Testis (tissue), 3 donors: ENCODE measurements around the gene FHIT. TPM values are rescaled to one million over a fixed set of nuclear protein-coding genes. Genes with fewer than 3 reads are reported as not detected.

Experiments used
- DNase-seq: peaks from one replicate; pipeline ENCODE4 v3.0.0-alpha.2; 2019
- H3K27ac ChIP-seq, 2 donors: fragments of 200-600 bp; sonication (generic); one replicate each; pipeline ENCODE4 v1.5.1; 2019
- H3K27me3 ChIP-seq: fragments of 200-600 bp; sonication (generic); one replicate; pipeline ENCODE4 v1.5.1; 2019
- H3K36me3 ChIP-seq: fragments of 200-600 bp; sonication (generic); one replicate; pipeline ENCODE4 v1.5.1; 2017; ENCODE audit warnings: low read depth; ENCODE audit errors: missing control alignments
- H3K4me1 ChIP-seq: fragments of 200-600 bp; sonication (generic); one replicate; pipeline ENCODE4 v1.5.1; 2019
- H3K4me3 ChIP-seq, 2 donors: fragments of 200-600 bp; sonication (generic); one replicate each; pipeline ENCODE4 v1.5.1; 2017 to 2019
- H3K9me3 ChIP-seq: fragments of 200-600 bp; sonication (generic); one replicate; pipeline ENCODE4 v1.5.1; 2017
- POLR2A ChIP-seq: fragments of 450-650 bp; IDR thresholded peaks from one replicate; pipeline ENCODE4 v1.6.1; 2017; ENCODE audit warnings: antibody characterized with exemption, mild to moderate bottlenecking, moderate library complexity
- WGBS, 2 donors: methylation state at CpG; one replicate each; pipeline ENCODE4 v1.1.5; 2018; 5-methylcytosine and 5-hydroxymethylcytosine counted together
- intact Hi-C: fragments of 100-400 bp; cut with DNase I; formaldehyde crosslinking; loops from one replicate; pipeline ENCODE4 v1.15.1; 2023; ENCODE audit warnings: low total_unique reads
- polyA plus RNA-seq: library from polyadenylated mRNA; stranded (reverse); fragments of 350-450 nt; fragmentation: Illumina TruSeq; extraction: RNeasy Lipid Tissue Mini Kit (QIAGEN cat#74804); gene quantifications from one replicate; pipeline ENCODE4 v1.2.3, GENCODE V29; 2014; ENCODE audit warnings: low read depth, low replicate concordance; ENCODE audit not compliant: insufficient read depth
- total RNA-seq, 2 donors: library from RNA; depleted of rRNA; stranded (reverse); fragments of >200 nt; gene quantifications; one replicate each; pipeline ENCODE4 v1.2.3, GENCODE V29; 2016
- TF ChIP-seq, protein P1 (sequence below), 3 experiments: fragments of 450-650 bp in 2 of 3; fragments of 200-600 bp in 1 of 3; sonication (generic) in 1 of 3; IDR thresholded peaks; one replicate each; pipeline ENCODE4 v1.5.1; 2016 to 2019; ENCODE audit warnings: antibody characterized with exemption in 3 of 3, mild to moderate bottlenecking in 2 of 3, moderate library complexity in 1 of 3

Gene FHIT
- total and polyA plus RNA-seq, 3 donors from 2014 or later, result 10.1 to 29.6 (median 15.5) TPM

DNA sequence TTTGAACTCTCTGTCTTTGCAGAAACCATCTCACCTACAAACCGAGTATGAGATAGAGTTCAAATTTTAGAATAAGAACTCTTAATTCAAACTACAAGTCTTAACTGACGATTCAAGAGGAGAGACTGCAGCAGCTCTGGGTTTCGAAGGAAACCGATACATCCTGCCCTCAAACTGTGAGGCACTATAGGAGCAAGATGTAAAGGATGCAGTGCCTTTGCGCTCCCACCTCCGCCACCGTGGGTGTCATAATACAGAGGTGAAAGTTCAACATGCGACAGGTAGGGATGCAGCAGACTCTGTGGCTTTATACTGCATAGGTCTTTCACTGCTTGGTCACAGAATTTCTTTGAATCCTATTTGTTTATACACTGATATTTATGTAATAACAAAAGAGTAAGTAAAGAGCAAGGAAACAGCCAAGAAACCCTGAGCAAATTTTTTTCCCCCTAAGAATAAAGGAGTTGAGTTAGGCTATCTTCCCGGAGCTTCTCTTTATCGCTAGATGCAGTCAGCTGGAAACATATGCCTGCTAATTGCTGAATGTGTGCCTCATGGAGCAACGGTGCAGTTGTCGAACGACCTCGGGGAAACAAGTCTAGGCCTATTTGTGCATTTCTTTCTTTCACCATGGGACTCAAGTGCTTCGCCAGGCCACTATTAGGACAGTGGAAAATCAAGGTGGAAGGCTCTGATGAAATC, 1103.9 kb downstream of the FHIT start:
- no peaks in the 10 kb centered on the region for H3K9me3 ChIP-seq
- TF ChIP-seq POLR2A, result no peak
- TF ChIP-seq, protein P1, sequence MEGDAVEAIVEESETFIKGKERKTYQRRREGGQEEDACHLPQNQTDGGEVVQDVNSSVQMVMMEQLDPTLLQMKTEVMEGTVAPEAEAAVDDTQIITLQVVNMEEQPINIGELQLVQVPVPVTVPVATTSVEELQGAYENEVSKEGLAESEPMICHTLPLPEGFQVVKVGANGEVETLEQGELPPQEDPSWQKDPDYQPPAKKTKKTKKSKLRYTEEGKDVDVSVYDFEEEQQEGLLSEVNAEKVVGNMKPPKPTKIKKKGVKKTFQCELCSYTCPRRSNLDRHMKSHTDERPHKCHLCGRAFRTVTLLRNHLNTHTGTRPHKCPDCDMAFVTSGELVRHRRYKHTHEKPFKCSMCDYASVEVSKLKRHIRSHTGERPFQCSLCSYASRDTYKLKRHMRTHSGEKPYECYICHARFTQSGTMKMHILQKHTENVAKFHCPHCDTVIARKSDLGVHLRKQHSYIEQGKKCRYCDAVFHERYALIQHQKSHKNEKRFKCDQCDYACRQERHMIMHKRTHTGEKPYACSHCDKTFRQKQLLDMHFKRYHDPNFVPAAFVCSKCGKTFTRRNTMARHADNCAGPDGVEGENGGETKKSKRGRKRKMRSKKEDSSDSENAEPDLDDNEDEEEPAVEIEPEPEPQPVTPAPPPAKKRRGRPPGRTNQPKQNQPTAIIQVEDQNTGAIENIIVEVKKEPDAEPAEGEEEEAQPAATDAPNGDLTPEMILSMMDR (IDR thresholded peaks at IDR 0.05), result no peak
- no peak for DNase-seq
- H3K27me3 ChIP-seq, result no peaks in the 10 kb centered on the region
- no peaks in the 10 kb centered on the region for H3K36me3 ChIP-seq
- H3K4me1 ChIP-seq, result no peaks in the 10 kb centered on the region
- H3K27ac ChIP-seq, result no peak overlapping the region
- intact Hi-C loops, result no loop called here
- H3K4me3 ChIP-seq, result no peak overlapping the region
- 79 to 83% methylated on average over 15 of the region's 15 CpGs for WGBS, 2 donors

DNA sequence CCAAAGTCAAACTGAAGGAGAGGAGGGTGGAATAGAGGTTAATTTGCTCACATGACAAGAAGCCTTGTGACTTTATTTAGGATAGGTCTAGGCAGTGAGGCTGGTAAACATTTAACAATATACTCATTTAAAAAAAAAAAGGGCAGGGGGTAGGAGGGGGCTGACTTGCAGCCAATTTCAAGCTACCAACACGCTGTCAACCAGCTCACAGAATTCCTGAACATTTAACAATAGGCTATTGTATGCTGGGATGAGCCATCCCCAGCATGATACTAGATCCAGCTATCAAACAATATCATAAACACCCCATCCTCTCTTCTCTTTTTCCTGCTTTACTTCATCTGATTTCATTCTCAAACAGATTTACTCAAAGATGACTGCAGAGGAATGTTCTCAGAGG, 1105.1 kb downstream of the FHIT start:
- 34 to 53% methylated on average over 1 of the region's 1 CpG for WGBS, 2 donors
- intact Hi-C loops, result no loop called here
- no peaks in the 10 kb centered on the region for H3K27me3 ChIP-seq
- H3K4me3 ChIP-seq, result no peak overlapping the region
- no peak for DNase-seq
- TF ChIP-seq POLR2A, result no peak
- TF ChIP-seq, protein P1 (IDR thresholded peaks at IDR 0.05), result no peak
- no peaks in the 10 kb centered on the region for H3K4me1 ChIP-seq
- H3K36me3 ChIP-seq, result no peaks in the 10 kb centered on the region
- H3K27ac ChIP-seq, result no peak overlapping the region
- H3K9me3 ChIP-seq, result no peaks in the 10 kb centered on the region

DNA sequence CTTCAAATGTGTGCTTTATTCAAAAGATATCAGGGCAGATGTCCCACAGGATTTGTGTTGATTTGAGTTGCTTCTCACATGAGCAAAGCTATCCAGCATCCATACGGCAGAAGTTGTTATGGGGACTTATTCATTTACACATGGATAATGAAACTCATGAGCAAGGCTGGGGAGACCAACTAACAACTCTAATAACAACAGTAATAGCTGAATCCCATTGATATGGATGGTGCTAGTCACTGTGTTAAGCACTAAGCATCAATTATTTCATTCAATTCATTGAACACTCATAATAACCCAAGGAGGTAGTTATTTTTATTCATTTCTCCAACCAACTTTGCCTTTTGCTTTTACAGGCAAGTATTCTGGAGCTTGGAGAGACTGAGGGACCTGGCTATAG, 1107.2 kb downstream of the FHIT start:
- Histone ChIP-seq H3K4me3 (no peak overlapping the region), H3K4me1 (no peaks in the 10 kb centered on the region), H3K36me3 (no peaks in the 10 kb centered on the region), H3K9me3 (no peaks in the 10 kb centered on the region), H3K27me3 (no peaks in the 10 kb centered on the region), H3K27ac (no peak overlapping the region)
- WGBS, 2 donors, result 92 to 100% methylated on average over 1 of the region's 1 CpG
- no peak for TF ChIP-seq POLR2A
- TF ChIP-seq, protein P1 (IDR thresholded peaks at IDR 0.05), result no peak
- intact Hi-C loops, result no loop called here
- DNase-seq, result no peak

DNA sequence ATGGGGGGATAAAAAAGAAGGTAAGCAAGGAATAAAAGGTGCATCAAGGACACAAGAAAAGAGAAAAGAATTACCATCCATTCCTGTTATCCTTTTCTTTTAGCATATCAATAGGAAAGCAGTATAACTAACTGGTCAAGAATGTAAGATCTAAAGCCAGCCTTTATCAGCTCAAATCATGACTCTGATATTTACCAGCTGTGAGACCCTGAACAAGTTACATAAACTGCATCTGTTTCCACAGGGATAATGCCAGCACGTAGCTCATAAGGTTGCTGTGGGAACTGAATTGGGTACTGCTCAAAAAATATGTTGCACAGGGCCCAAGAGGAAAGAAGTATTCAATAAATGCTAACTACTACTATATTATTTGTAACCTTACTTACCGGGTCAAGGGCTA, 1109.2 kb downstream of the FHIT start:
- intact Hi-C loops, result no loop called here
- WGBS, 2 donors, result 44 to 50% methylated on average over 2 of the region's 2 CpGs

More for the DNA sequence above, 1109.2 kb downstream of the FHIT start:
- DNase-seq, result no peak
- no peak for TF ChIP-seq POLR2A
- TF ChIP-seq, protein P1 (IDR thresholded peaks at IDR 0.05), result no peak
- Histone ChIP-seq H3K27me3 (no peaks in the 10 kb centered on the region), H3K27ac (no peak overlapping the region), H3K36me3 (no peaks in the 10 kb centered on the region), H3K4me1 (no peaks in the 10 kb centered on the region), H3K9me3 (no peaks in the 10 kb centered on the region), H3K4me3 (no peak overlapping the region)
